HL-60 (cell line): ENCODE measurements around the gene EPM2AIP1.

ENCODE experiments used
- CTCF ChIP-seq: IDR thresholded peaks from one replicate; pipeline ENCODE4 v1.5.1; 2011; ENCODE audit warnings: low read length, control low read depth, inconsistent platforms; ENCODE audit not compliant: insufficient read depth
- GABPA ChIP-seq: IDR thresholded peaks from 2 replicates; pipeline ENCODE4 v1.6.1; 2012; ENCODE audit warnings: low read depth
- POLR2AphosphoS5 ChIP-seq: IDR thresholded peaks from 2 replicates; pipeline ENCODE4 v1.6.1; 2012; ENCODE audit warnings: low read depth
- REST ChIP-seq: IDR thresholded peaks from 2 replicates; pipeline ENCODE4 v1.6.1; 2012; ENCODE audit warnings: low read depth; ENCODE audit not compliant: insufficient replicate concordance

DNA sequence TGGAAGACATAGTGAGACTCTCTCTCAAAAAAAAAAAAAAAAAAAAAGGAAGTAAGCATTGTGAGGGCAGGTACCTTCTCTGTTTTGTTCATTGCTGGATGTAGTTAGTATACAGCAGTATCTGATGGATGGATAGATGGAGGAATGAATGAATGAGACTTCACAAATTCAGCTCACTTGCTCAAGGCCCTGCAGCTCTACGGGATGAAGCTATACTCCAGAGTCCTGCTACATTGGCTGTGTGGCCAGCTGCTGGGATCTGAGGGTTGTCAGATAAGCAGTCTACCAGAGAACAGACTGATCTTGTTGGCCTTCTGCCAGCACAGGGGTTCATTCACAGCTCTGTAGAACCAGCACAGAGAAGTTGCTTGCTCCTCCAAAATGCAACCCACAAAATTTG, 35.4 kb upstream of the EPM2AIP1 start:
- TF ChIP-seq POLR2AphosphoS5 (no peak), REST (no peak), CTCF (no peak), GABPA (no peak)
